Fibroblast of skin of abdomen (primary cell): ENCODE measurements around the gene CFDP1.

ENCODE experiments used
- DNase-seq: peaks from one replicate; pipeline ENCODE4 v3.0.0-alpha.2; 2013

The CFDP1 gene

DNA sequence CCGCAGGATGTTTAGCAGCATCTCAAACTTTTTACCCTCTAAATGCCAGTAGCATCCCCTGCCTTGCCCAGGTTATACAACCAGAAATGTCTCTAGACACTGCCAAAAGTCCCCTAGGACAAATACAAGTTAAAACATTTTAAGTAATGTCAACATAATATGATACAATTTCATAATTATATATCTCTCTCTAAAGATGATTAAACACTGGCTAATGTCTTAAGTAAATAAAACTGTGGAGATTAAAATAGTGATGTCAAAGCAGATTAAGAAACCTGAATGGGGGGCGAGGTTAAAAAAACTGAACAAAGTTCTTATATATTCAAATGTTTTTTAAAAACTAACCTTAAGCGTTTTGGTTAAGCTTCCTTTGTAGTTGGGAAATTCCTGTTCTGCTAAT lies 62.1 kb downstream of the CFDP1 start:
- DNase-seq: no peak

DNA sequence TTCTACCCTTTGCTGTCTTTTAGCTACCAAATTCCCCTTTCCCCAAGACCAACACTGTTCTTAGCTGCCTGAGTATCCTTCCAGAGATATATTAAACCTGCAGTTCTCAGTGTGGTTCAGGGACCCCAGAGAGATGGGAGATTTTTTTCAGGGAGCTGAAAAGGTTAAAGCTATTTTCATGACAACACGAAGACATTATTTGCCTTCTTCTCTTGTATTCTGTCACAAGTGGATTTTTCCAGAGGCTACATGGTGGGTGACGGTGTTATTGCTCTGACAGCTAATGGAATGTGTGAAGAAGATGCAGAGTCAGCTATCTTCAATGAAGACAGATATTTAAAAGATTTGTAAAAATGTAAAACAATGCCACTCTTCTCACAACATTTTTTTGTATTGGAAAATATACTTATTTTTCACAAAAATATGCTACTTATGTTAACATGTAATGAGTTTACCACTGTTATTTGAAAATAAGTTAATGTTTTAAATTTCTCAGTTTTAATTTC lies 69.0 kb downstream of the CFDP1 start:
- DNase-seq: no peak

GRCh38 chr16:75362846-75363245 lies 70.5 kb downstream of the CFDP1 start:
- no peak for DNase-seq

GRCh38 chr16:75361936-75362335 lies 71.4 kb downstream of the CFDP1 start:
- DNase-seq: no peak

- no peak for DNase-seq
Observed at GRCh38 chr16:75354170-75354569, 79.1 kb downstream of the CFDP1 start.

- DNase-seq: peak; percentile 73
Observed at GRCh38 chr16:75351183-75351582, 82.1 kb downstream of the CFDP1 start.

GRCh38 chr16:75345711-75346110 lies 87.6 kb downstream of the CFDP1 start:
- DNase-seq: no peak

GRCh38 chr16:75343941-75344340 lies 89.4 kb downstream of the CFDP1 start:
- DNase-seq: no peak

DNA sequence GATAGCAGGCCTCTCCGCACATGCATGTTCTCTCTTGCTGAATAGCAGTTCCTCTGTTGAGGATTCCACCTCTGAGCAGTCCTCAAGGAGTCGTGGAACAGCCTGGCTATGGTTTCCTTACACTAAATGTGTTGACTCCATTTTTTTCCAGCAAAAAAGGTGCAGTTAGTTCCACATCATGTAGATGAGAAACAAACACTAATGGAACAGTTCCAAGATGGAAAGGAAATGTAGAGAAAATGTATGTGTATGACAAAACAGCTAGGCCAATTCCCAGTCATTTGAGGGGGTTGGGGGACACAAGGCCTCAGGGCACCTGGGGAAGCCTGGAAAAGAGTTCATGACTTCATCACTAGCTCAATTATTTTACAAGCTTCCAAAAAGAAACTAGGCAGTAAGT lies 90.0 kb downstream of the CFDP1 start:
- DNase-seq: no peak

DNA sequence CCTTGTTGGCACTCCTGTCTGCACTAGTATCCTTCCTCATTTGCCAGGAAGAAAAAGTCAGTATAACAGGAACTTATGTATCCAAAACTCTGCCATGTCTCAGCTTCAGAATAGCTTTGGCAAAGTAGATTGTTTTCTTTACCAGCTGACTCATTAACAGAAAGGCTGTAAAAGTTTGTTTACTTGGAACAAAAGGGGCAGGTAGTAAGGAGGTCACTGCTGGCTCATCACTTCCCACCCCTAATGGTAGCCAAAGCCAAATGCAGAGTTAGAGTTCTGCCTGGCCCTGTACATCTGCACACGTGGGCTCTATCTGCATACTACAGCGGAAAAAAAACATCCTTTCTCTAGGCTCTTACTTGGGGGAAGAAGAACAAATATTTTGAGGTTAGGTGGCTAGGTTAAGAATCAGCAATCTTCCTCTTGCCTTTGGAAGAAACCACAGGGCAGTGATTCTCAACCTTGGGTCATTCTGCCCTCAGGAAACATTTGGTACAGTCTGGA lies 90.9 kb downstream of the CFDP1 start:
- DNase-seq: peak; percentile 24

DNA sequence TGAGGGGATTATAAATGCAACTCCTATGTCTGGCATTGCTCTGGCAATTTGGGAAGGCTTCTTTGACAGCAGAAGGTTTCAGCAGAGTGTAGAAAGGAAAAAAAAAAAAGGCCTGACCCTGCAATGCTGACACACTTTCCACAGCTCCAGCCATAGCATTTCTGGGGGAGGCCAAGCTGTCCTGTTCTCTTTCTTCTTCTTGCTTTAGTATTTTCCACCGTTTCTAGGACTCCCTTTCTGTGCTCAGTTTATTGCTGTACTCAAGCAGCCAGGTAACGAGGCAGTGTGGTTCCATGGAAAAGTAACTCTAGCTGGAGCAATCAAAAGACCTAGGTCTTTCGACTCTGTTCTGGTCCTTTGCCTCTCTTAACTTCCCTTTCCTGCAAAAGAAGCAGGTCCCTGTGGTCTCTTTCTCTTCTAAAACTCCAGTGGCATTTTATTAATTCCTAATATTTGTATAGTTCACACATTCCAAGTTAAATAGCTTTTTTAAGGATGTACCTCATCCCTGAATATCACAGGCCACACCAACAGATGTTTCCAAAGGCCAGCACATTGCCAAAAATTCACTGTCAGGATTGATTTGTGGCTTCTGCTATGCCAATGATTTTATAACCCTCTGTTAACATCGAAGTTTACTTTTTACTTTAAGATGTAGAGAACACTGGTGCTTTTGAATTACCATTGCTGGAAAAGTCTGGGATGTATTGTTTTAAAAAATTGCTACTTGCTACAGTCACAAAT lies 91.6 kb downstream of the CFDP1 start:
- peak; percentile 36 for DNase-seq

- peak; percentile 27 for DNase-seq
Observed at GRCh38 chr16:75340741-75341491, 92.4 kb downstream of the CFDP1 start.

GRCh38 chr16:75337430-75337829 lies 95.9 kb downstream of the CFDP1 start:
- no peak for DNase-seq

GRCh38 chr16:75336521-75336920 lies 96.8 kb downstream of the CFDP1 start:
- no peak for DNase-seq

DNA sequence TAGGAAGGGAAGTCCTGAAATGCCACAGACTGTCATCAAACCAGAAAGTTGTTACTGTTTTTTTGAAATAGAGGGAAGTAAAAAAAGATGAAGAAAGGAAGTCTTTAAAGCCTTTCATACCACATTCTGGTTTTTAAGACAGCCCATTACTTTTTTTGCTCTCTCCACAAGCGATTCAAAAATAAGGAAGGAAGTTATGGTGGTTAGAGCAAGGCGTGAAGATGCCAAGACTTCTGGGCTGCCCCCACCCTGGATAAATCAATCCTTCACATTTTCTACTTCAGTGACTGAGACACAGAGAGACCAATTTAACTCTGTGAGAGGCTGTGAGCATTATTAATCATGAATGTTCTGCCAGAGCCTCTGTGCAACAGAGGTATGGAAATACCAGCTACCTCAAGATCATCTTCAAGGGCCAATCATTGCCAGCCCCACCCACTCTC lies 99.6 kb downstream of the CFDP1 start:
- no peak for DNase-seq

DNA sequence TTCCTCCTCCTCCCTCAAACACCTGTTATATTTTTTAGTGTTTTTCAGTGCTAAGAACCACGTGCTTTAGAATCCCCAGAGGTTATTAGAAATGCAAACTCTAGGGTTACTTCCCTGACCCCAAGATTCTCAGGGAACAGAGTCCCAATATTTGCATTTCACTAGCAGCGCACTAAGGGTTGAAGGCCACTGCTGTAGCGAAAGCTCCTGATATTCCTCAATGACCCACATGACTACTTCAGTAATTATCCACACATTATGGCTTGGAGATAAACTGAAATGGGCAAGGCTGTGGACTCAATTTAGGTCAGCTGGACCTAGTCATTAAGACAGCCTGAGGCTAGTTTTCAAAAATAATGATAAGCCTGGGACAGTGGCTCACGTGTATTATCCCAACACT lies 103.4 kb downstream of the CFDP1 start:
- no peak for DNase-seq

DNA sequence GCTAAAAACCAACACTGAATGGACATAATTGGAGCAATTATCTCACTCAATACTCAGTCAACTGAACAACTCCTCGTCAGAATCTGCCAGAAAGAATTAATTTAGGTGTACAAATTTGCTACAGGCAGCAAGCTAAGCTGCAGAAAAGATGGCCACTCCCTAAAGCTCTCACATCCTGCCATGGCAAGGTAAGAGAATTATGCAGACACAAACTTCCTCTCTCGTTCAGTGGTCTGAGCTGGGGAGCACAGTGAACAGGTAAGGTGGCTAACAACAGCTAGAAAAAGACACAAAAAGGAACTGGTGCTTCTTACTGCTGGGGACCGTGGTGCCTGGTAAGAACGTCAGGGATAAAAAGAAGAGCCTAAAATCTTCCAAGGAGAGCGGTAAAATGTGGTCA lies 107.0 kb downstream of the CFDP1 start:
- no peak for DNase-seq

- no peak for DNase-seq
Observed at GRCh38 chr16:75323933-75324332, 109.4 kb downstream of the CFDP1 start.

- DNase-seq: no peak
Observed at GRCh38 chr16:75323198-75323597, 110.1 kb downstream of the CFDP1 start.

DNA sequence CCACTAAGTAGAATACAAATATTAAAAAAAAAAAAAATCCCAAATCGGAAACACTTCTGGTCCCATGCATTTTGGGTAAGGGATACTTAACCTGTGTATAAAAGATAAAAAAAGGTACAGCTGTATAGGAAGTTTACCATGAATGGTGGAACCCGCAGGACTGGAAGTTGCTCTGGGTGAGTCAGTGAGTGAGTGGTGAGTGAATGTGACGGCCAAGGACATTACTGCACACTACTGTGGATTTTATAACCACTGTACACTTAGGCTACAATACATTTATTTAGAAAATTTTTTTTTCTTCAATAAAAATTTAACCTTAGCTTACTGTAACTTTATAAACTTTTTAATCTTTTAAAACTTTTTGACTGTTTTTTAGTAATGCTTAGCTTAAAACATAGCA lies 110.6 kb downstream of the CFDP1 start:
- DNase-seq: peak; percentile 59

DNA sequence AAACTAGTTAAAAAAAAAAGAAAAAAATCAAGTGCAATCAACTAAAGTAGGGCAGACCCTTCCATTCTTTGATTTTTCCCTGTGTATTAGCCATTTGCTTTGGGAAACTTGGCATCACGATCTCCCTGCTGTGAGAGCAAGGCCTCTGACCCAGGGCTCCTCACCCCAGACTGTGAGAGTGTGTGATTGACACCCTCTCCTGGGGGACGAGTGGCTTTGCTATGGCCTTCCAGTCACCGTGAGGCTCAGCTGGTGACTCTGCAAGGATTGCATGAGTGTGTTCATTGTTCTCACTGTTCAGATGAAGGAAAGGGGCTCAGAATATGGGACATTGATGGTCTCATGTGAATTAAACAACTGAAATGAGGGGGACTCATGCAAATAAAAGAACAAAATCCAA lies 112.9 kb downstream of the CFDP1 start:
- no peak for DNase-seq

DNA sequence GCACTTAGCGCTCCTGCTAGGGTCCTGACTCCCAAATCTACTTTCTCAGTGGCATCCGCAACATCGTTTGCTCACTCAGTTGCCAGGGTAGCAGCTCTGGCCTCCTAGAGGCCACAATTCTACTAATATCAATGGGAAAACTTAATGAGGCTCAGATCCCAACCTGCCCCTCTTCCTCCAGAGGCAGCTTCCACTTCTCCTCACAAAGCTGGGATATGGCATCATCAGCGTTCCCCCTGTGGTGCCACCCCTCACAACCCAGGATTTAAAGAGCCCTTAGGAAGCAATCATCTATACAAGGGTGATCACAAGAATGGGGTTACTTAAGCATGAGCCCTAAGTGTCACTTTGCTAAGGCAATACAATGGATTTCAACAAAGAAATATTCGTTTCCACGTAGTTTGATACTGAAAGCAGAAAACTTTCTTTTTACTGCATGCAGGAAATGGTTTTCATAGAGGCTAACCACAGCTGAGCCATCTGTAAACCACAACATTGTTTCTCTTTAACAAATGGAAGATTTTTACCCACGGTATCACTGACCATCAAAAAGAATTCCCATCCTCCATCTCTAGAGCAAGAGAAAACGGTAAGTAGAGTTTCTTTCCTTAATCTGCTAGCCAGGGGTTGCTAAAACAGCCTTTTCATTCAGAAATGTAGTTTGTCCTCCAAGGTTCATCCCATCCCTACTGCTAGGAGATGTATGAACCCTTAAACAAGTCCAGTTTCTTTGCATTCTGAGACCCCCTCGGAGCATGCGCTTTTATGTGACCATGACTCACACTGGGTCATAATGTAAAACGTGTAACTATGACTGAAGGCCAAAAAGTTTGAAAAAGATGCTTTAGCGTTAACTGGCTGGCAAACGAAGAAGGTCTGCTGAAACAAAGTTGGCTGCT lies 113.5 kb downstream of the CFDP1 start:
- DNase-seq: peak; percentile 91

DNA sequence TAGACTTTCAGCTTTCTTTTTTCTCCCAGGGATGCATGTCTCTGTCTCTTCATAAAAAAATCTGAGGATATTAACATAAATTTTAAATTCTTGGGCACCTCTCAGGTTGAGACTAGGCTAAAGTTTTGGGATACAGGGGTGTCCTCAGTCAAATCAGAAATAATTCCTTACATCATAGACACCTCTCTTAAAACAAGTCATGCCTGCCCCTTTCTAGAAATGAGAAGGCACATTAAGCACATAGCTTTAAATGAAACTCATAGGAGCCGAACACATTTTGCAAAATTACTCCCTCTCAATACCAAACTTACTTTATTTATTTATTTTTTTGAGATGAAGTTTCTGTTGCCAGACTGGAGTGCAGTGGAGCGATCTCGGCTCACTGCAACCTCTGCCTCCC lies 114.6 kb downstream of the CFDP1 start:
- no peak for DNase-seq
